Gastrocnemius medialis (tissue), 4 donors: ENCODE data around the gene DAB2IP. TPM values are rescaled to one million over a fixed set of nuclear protein-coding genes. Genes with fewer than 3 reads are reported as not detected.

ENCODE experiments used
- ATAC-seq, 2 donors: fragments of 150-250 bp; one replicate each; pipeline ENCODE4 v1.9.1; 2016
- DNase-seq, 2 donors: peaks; one replicate each; pipeline ENCODE4 v3.0.0-alpha.2; 2019
- H3K27ac ChIP-seq, 4 donors: fragments of 200-600 bp; sonication (generic); 1 replicate in 1 of 4; 2 replicates in 3 of 4; pipeline ENCODE4 v1.5.1; 2016 to 2018; ENCODE audit warnings: mild to moderate bottlenecking in 2 of 4, moderate library complexity in 1 of 4
- H3K27me3 ChIP-seq, 3 donors: fragments of 200-600 bp; sonication (generic) in 2 of 3; 1 replicate in 1 of 3; 2 replicates in 2 of 3; pipeline versions ENCODE4 v1.5.1 to v1.6.0; 2016 to 2019; ENCODE audit warnings: mild to moderate bottlenecking in 1 of 3, moderate library complexity in 1 of 3
- H3K36me3 ChIP-seq, 2 donors: fragments of 200-600 bp; sonication (generic) in 1 of 2; one replicate each; pipeline ENCODE4 v1.5.1; 2017 to 2018
- H3K4me1 ChIP-seq, 2 donors: fragments of 200-600 bp; sonication (generic) in 1 of 2; one replicate each; pipeline ENCODE4 v1.5.1; 2016 to 2017; ENCODE audit warnings: mild to moderate bottlenecking in 2 of 2
- H3K4me3 ChIP-seq, 4 donors: fragments of 200-600 bp; sonication (generic) in 3 of 4; 1 replicate in 1 of 4; 2 replicates in 3 of 4; pipeline ENCODE4 v1.5.1; 2016 to 2019; ENCODE audit warnings: mild to moderate bottlenecking in 2 of 4
- H3K9me3 ChIP-seq, 3 donors: fragments of 200-600 bp; sonication (generic) in 2 of 3; 1 replicate in 1 of 3; 2 replicates in 2 of 3; pipeline ENCODE4 v1.5.1; 2016 to 2019
- POLR2A ChIP-seq, 2 donors: fragments of 450-650 bp; IDR thresholded peaks; one replicate each; pipeline ENCODE4 v1.6.1; 2017; ENCODE audit warnings: antibody characterized with exemption in 2 of 2, mild to moderate bottlenecking in 2 of 2, moderate library complexity in 2 of 2
- in situ Hi-C, 4 donors: fragments of 200-750 bp; cut with MboI; loops; one replicate each; pipeline versions ENCODE4 v1.15.0 to v1.8.0; 2017; ENCODE audit warnings: low sequenced_read_pairs in 4 of 4
- intact Hi-C: fragments of 100-400 bp; cut with DNase I; formaldehyde crosslinking; loops from one replicate; pipeline ENCODE4 v1.15.1; 2023; ENCODE audit warnings: low total_unique reads
- total RNA-seq, 4 donors: library from RNA; depleted of rRNA; stranded (reverse); fragments of >200 nt; gene quantifications; one replicate each; pipeline versions ENCODE4 v1.1.0 to v1.2.3, GENCODE V29; 2016
- TF ChIP-seq, protein P1 (sequence below), 5 experiments: fragments of 450-650 bp in 3 of 5; fragments of 200-600 bp in 2 of 5; sonication (generic) in 2 of 5; IDR thresholded peaks in 4 of 5; conservative IDR thresholded peaks in 1 of 5; 1 replicate in 4 of 5; 2 replicates in 1 of 5; pipeline ENCODE4 v1.5.1; 2016 to 2019; ENCODE audit warnings: antibody characterized with exemption in 5 of 5, mild to moderate bottlenecking in 3 of 5, moderate library complexity in 3 of 5

The DAB2IP gene
- total RNA-seq, 4 donors from 2014 or later, result 22.7 to 68.2 (median 37.4) TPM

DNA sequence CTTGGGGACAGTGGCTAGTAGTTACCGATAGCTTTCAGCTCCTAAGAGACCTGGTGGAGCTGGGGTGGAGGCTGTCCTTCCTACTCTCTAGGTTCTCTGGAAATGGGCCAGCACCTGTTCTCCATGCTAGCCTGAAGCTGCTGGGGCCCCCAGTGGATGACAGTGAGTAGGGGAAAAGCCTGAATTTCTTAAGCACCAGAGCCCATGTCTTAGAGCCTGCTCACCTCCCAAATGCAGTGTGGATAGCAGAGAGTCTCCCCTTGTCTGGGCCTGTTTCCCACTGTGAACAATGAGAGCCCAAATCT, 105.8 kb downstream of the DAB2IP start:
- H3K27me3 ChIP-seq, result no peaks in the 10 kb centered on the region
- peaks cover 0 to 36% of the 10 kb centered on the region in 2 donors for H3K36me3 ChIP-seq
- H3K4me1 ChIP-seq, result peaks cover 48 to 50% of the 10 kb centered on the region in 2 donors
- H3K9me3 ChIP-seq, result no peaks in the 10 kb centered on the region
- in situ Hi-C loops, result no loop called here
- peak overlapping the region in 3 of 4 donors; percentile 3 to 72 (median 4) for H3K27ac ChIP-seq
- intact Hi-C loops, result no loop called here
- no peak overlapping the region for H3K4me3 ChIP-seq
- DNase-seq, result no peak
- peak; percentile 15 to 43 for ATAC-seq
- no peak for TF ChIP-seq POLR2A (IDR thresholded peaks at IDR 0.05)
- TF ChIP-seq, protein P1, sequence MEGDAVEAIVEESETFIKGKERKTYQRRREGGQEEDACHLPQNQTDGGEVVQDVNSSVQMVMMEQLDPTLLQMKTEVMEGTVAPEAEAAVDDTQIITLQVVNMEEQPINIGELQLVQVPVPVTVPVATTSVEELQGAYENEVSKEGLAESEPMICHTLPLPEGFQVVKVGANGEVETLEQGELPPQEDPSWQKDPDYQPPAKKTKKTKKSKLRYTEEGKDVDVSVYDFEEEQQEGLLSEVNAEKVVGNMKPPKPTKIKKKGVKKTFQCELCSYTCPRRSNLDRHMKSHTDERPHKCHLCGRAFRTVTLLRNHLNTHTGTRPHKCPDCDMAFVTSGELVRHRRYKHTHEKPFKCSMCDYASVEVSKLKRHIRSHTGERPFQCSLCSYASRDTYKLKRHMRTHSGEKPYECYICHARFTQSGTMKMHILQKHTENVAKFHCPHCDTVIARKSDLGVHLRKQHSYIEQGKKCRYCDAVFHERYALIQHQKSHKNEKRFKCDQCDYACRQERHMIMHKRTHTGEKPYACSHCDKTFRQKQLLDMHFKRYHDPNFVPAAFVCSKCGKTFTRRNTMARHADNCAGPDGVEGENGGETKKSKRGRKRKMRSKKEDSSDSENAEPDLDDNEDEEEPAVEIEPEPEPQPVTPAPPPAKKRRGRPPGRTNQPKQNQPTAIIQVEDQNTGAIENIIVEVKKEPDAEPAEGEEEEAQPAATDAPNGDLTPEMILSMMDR (IDR thresholded peaks at IDR 0.05 in 4 of 5, conservative IDR thresholded peaks at IDR 0.05 in 1 of 5), result no peak

DNA sequence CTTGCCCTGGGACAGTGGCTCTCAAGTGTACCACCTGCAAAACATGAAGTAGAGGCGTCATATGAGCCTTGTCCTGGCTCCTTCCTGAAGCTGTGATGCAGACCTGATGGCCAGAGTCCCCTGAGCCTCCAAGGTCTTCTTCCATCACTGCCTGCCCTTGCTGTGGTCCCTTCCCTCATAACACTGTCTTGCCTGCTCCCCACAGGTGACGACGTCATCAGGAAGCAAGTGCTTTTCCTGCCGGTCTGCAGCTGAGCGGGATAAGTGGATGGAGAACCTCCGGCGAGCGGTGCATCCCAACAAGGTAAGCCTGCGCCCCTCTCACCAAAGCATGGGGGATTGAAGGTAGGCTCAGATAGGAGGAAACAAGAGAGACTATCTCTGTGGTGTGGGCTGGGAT, 107.3 kb downstream of the DAB2IP start:
- Histone ChIP-seq H3K36me3 (peaks cover 0 to 46% of the 10 kb centered on the region in 2 donors), H3K9me3 (no peaks in the 10 kb centered on the region)
- intact Hi-C loops, result no loop called here

DNA sequence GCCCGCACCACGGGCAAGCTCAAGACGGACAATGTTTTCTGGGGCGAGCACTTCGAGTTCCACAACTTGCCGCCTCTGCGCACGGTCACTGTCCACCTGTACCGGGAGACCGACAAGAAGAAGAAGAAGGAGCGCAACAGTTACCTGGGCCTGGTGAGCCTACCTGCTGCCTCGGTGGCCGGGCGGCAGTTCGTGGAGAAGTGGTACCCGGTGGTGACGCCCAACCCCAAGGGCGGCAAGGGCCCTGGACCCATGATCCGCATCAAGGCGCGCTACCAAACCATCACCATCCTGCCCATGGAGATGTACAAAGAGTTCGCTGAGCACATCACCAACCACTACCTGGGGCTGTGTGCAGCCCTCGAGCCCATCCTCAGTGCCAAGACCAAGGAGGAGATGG, 108.6 kb downstream of the DAB2IP start:
- H3K4me3 ChIP-seq, result no peak overlapping the region
- H3K9me3 ChIP-seq, result no peaks in the 10 kb centered on the region
- H3K27me3 ChIP-seq, result no peaks in the 10 kb centered on the region
- no peak for TF ChIP-seq POLR2A (IDR thresholded peaks at IDR 0.05)
- TF ChIP-seq, protein P1 (IDR thresholded peaks at IDR 0.05 in 4 of 5, conservative IDR thresholded peaks at IDR 0.05 in 1 of 5), result no peak
- intact Hi-C loops, result no loop called here
- DNase-seq (no peak), ATAC-seq (no peak)
- peaks cover 28 to 30% of the 10 kb centered on the region in 2 donors for H3K4me1 ChIP-seq
- H3K27ac ChIP-seq, result no peak overlapping the region
- in situ Hi-C loops, result no loop called here
- peaks cover 0 to 59% of the 10 kb centered on the region in 2 donors for H3K36me3 ChIP-seq

More for the DNA sequence above, 107.3 kb downstream of the DAB2IP start:
- Histone ChIP-seq H3K27me3 (no peaks in the 10 kb centered on the region), H3K4me3 (no peak overlapping the region), H3K27ac (no peak overlapping the region), H3K4me1 (peaks cover 33 to 35% of the 10 kb centered on the region in 2 donors)
- no peak for ATAC-seq
- DNase-seq, result no peak
- in situ Hi-C loops, result no loop called here
- TF ChIP-seq, protein P1 (IDR thresholded peaks at IDR 0.05 in 4 of 5, conservative IDR thresholded peaks at IDR 0.05 in 1 of 5), result no peak
- no peak for TF ChIP-seq POLR2A (IDR thresholded peaks at IDR 0.05)

DNA sequence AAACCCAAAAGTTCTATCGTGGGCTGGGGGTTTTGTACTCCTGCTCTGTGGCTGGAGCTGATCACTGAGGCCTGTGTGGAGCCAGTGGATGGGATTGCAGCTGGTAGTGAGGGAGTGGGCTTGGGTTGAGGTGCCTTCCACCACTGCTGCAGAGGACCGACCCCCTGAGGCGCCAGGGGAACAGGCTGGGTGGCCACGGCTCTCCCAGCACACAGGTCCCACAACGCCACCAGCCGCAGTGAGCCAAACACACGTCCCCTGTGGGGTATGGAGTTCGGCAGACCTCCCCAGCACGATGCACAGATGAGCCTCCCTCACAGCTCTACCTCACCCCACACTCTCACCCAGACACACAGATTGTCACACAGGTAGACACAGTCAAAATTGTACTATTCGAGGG, 109.1 kb downstream of the DAB2IP start:
- no peak overlapping the region for H3K27ac ChIP-seq
- peaks cover 0 to 59% of the 10 kb centered on the region in 2 donors for H3K36me3 ChIP-seq
- peaks cover 30% of the 10 kb centered on the region in 2 donors for H3K4me1 ChIP-seq
- H3K4me3 ChIP-seq, result no peak overlapping the region
- DNase-seq (no peak), ATAC-seq (no peak)
- in situ Hi-C loops (no loop called here), intact Hi-C loops (no loop called here)
- no peak for TF ChIP-seq POLR2A (IDR thresholded peaks at IDR 0.05)
- TF ChIP-seq, protein P1 (IDR thresholded peaks at IDR 0.05 in 4 of 5, conservative IDR thresholded peaks at IDR 0.05 in 1 of 5), result no peak
- H3K9me3 ChIP-seq, result no peaks in the 10 kb centered on the region
- no peaks in the 10 kb centered on the region for H3K27me3 ChIP-seq

DNA sequence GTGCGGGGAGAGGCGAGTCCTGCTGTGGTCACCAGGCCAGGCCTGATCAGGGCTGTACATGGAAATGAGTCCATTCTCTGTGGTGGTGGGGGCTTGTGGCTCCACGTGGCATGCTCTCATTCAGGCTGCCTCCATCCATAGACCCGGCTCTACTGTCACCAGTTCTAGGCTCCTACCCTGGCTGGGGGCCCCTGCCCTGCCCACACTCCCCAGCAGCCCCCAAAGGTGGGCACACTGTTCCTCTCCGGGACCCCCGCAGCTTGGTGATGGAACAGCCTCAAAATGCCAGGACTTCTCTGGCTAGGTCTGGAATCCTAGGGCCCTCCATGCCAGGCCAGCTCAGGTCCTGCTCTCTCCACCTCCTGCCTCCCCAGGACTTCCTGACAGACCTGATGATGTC, 111.7 kb downstream of the DAB2IP start:
- no peaks in the 10 kb centered on the region for H3K9me3 ChIP-seq
- DNase-seq, result no peak
- no peak for ATAC-seq
- H3K36me3 ChIP-seq, result peaks cover 0 to 63% of the 10 kb centered on the region in 2 donors
- H3K4me3 ChIP-seq, result no peak overlapping the region
- TF ChIP-seq POLR2A (IDR thresholded peaks at IDR 0.05), result no peak
- TF ChIP-seq, protein P1 (IDR thresholded peaks at IDR 0.05 in 4 of 5, conservative IDR thresholded peaks at IDR 0.05 in 1 of 5), result no peak
- in situ Hi-C loops (no loop called here), intact Hi-C loops (no loop called here)
- H3K4me1 ChIP-seq, result peaks cover 15 to 16% of the 10 kb centered on the region in 2 donors
- H3K27me3 ChIP-seq, result no peaks in the 10 kb centered on the region
- H3K27ac ChIP-seq, result peak overlapping the region in 1 of 4 donors; percentile 56
